ENCODE data around the gene VPS11. TPM values are rescaled to one million over a fixed set of nuclear protein-coding genes. Genes with fewer than 3 reads are reported as not detected.
A peak's percentile ranks its signal among the peaks of the same experiment; 100 is the strongest.

VPS11 gene
- total RNA-seq: 40.8 TPM
- 40.0 TPM for polyA plus RNA-seq (ENCODE audit: insufficient read depth, low read depth, low replicate concordance)
- long read RNA-seq, donor 1, partial matches to known transcripts: 0 of 1 reads
- long read RNA-seq, donor 1, other reads (novel, unspliced or antisense): 0 of 1 reads
- long read RNA-seq, donor 2, partial matches to known transcripts: 5 of 9 reads
- long read RNA-seq, donor 2, other reads (novel, unspliced or antisense): 0 of 9 reads
- long read RNA-seq, donor 3, partial matches to known transcripts: 12 of 15 reads
- long read RNA-seq, donor 3, other reads (novel, unspliced or antisense): 0 of 15 reads
- long read RNA-seq, donor 4, partial matches to known transcripts: 0 of 4 reads
- long read RNA-seq, donor 4, other reads (novel, unspliced or antisense): 0 of 4 reads
- long read RNA-seq, donor 5, partial matches to known transcripts: 0 of 1 reads
- long read RNA-seq, donor 5, other reads (novel, unspliced or antisense): 0 of 1 reads
- long read RNA-seq, donor 6, partial matches to known transcripts: 5 of 6 reads
- long read RNA-seq, donor 6, other reads (novel, unspliced or antisense): 0 of 6 reads
- long read RNA-seq, donor 7, transcript VPS11-208 (16 exons, 3,313 nt): major isoform, 21 of 54 reads
- long read RNA-seq, donor 7, partial matches to known transcripts: 14 of 54 reads
- long read RNA-seq, donor 7, other reads (novel, unspliced or antisense): 19 of 54 reads
- long read RNA-seq, donor 8, partial matches to known transcripts: 0 of 1 reads
- long read RNA-seq, donor 8, other reads (novel, unspliced or antisense): 0 of 1 reads
- long read RNA-seq, donor 9, partial matches to known transcripts: 0 of 1 reads
- long read RNA-seq, donor 9, other reads (novel, unspliced or antisense): 0 of 1 reads
- long read RNA-seq, donor 10, partial matches to known transcripts: 5 of 5 reads
- long read RNA-seq, donor 10, other reads (novel, unspliced or antisense): 0 of 5 reads

GRCh38 chr11:119067371-119068222 lies at the start of gene VPS11:
Gene VPS11, plus strand, starts transcription at chr11:119067818. Its CDS starts 6 bp downstream, at chr11:119067824.
- peak; percentile 96 to 100 (median 97) for DNase-seq
- no peak for FAIRE-seq

GRCh38 chr11:119018074-119018938 lies 49.3 kb upstream of the VPS11 start, which contains the start of the genes RPS25 and TRAPPC4:
Gene RPS25, minus strand, starts transcription at chr11:119018343. Its CDS starts 59 bp downstream, at chr11:119018284.
Gene TRAPPC4, plus strand, starts transcription at chr11:119018766. Its CDS starts 30 bp downstream, at chr11:119018796.
- Histone ChIP-seq H3K36me3 (ENCODE audit: control insufficient read depth in 2 of 3, insufficient read depth in 3 of 3, low read length in 3 of 3) (peaks cover 10 to 28% (median 15%) of the 10 kb centered on the region in 3 donors), H3K27ac (ENCODE audit: low read depth in 2 of 2, low read length in 2 of 2) (peak within 1 kb of the TSS; percentile 94), H3K4me1 (ENCODE audit: control insufficient read depth in 2 of 3, insufficient read depth in 2 of 3, low read depth in 1 of 3, low read length in 3 of 3) (peaks cover 0 to 22% (median 20%) of the 10 kb centered on the region in 3 donors), H3K4me3 (ENCODE audit: low read length in 3 of 3) (peak within 1 kb of the TSS; percentile 84 to 99 (median 98)), H3K27me3 (ENCODE audit: control insufficient read depth, insufficient read depth, low read length) (no peaks in the 10 kb centered on the region), H3K9ac (ENCODE audit: low read length in 3 of 3) (peak within 1 kb of the TSS; percentile 80 to 99 (median 86)), H3K9me3 (ENCODE audit: control insufficient read depth in 2 of 3, insufficient read depth in 1 of 3, low read length in 3 of 3) (no peaks in the 10 kb centered on the region)
- no peak for TF ChIP-seq CTCF (IDR thresholded peaks at IDR 0.05; ENCODE audit: borderline replicate concordance, extremely low read depth, insufficient read depth)
- FAIRE-seq (no peak), DNase-seq (peak; percentile 96 to 99 (median 98))
- intact Hi-C loops (cut with DNase I): no loop called here

More at GRCh38 chr11:119067371-119068222, at the start of gene VPS11:
- H3K27ac ChIP-seq (ENCODE audit: low read depth in 2 of 2, low read length in 2 of 2): peak within 1 kb of the TSS; percentile 89 to 96
- H3K4me3 ChIP-seq (ENCODE audit: low read length in 3 of 3): peak within 1 kb of the TSS; percentile 81 to 92 (median 89)
- no peak for TF ChIP-seq CTCF (IDR thresholded peaks at IDR 0.05; ENCODE audit: borderline replicate concordance, extremely low read depth, insufficient read depth)
- peaks cover 3 to 15% (median 5%) of the 10 kb centered on the region in 3 donors for H3K36me3 ChIP-seq (ENCODE audit: control insufficient read depth in 2 of 3, insufficient read depth in 3 of 3, low read length in 3 of 3)
- no peaks in the 10 kb centered on the region for H3K27me3 ChIP-seq (ENCODE audit: control insufficient read depth, insufficient read depth, low read length)
- H3K9ac ChIP-seq (ENCODE audit: low read length in 3 of 3): peak within 1 kb of the TSS; percentile 84 to 92 (median 91)
- intact Hi-C loops (cut with DNase I): no loop called here
- H3K9me3 ChIP-seq (ENCODE audit: control insufficient read depth in 2 of 3, insufficient read depth in 1 of 3, low read length in 3 of 3): no peaks in the 10 kb centered on the region
- peaks cover 0 to 10% (median 5%) of the 10 kb centered on the region in 3 donors for H3K4me1 ChIP-seq (ENCODE audit: control insufficient read depth in 2 of 3, insufficient read depth in 2 of 3, low read depth in 1 of 3, low read length in 3 of 3)

All from kidney (tissue), 22 donors.